GM12873 (cell line): Measurements from ENCODE around the gene OBP2B.
A peak's percentile ranks its signal among the peaks of the same experiment; 100 is the strongest.

Source experiments
- CTCF ChIP-seq: IDR thresholded peaks from 2 replicates; pipeline ENCODE4 v1.5.1; 2012; ENCODE audit warnings: low read depth, mild to moderate bottlenecking, moderate library complexity, low read length, control low read depth; ENCODE audit not compliant: insufficient read depth; ENCODE audit errors: missing control alignments

The OBP2B gene

GRCh38 chr9:133246991-133247390 is 37.9 kb upstream of the OBP2B start:
- no peak for TF ChIP-seq CTCF

- no peak for TF ChIP-seq CTCF
Measured at GRCh38 chr9:133246562-133246961, 37.5 kb upstream of the OBP2B start.

GRCh38 chr9:133242991-133243390 is 33.9 kb upstream of the OBP2B start:
- no peak for TF ChIP-seq CTCF

- TF ChIP-seq CTCF: no peak
Measured at GRCh38 chr9:133242241-133242640, 33.2 kb upstream of the OBP2B start.

GRCh38 chr9:133239533-133240090 is 30.6 kb upstream of the OBP2B start:
- no peak for TF ChIP-seq CTCF

GRCh38 chr9:133238851-133239532 is 29.9 kb upstream of the OBP2B start:
- peak; percentile 73 for TF ChIP-seq CTCF

GRCh38 chr9:133238272-133238850 is 29.3 kb upstream of the OBP2B start:
- no peak for TF ChIP-seq CTCF
